Body of pancreas (tissue), 4 donors: Measurements from ENCODE around the gene PTPN7.

ENCODE experiments used
- POLR2A ChIP-seq, 3 donors: fragments of 450-650 bp; IDR thresholded peaks; one replicate each; pipeline ENCODE4 v1.6.1; 2016; ENCODE audit warnings: antibody characterized with exemption in 3 of 3, mild to moderate bottlenecking in 2 of 3
- TF ChIP-seq, protein P1 (sequence below), 7 experiments: fragments of 450-650 bp in 4 of 7; fragments of 200-600 bp in 3 of 7; sonication (generic) in 3 of 7; IDR thresholded peaks; one replicate each; pipeline ENCODE4 v1.5.1; 2016 to 2019; ENCODE audit warnings: antibody characterized with exemption in 7 of 7

DNA sequence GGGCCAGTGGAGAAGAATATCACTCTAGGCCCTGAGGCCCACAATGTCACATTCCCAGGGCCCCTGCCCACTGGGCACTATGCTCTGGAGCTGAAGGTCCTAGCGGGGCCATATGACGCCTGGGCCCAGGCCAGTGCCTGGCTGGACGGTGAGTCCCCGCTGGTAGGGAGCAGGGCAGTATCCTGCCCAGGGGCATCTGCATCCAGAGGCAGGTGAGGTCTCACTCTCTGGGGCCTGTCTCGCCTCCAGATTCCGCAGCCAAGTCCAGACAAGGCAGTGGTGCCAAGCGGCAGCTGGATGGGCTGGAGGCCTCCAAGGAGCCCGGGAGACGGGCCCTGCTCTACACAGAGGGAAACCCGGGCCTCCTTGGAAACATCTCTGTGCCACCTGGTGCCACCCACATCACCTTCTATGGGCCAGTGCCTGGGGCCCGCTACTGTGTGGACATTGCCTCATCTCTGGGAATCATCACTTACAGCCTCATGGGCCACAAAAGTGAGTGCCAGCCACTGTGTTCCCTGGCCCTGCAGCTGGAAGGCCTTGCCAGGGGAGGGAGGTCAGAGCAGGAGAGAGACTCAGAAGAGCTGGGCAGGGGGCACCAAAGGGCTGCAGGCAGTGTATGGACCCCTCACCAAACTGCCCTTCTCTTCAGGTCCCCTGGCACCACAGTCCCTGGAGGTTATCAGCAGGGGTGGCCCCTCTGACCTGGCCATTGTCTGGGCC lies 11.1 kb upstream of the PTPN7 start:
- TF ChIP-seq, protein P1, sequence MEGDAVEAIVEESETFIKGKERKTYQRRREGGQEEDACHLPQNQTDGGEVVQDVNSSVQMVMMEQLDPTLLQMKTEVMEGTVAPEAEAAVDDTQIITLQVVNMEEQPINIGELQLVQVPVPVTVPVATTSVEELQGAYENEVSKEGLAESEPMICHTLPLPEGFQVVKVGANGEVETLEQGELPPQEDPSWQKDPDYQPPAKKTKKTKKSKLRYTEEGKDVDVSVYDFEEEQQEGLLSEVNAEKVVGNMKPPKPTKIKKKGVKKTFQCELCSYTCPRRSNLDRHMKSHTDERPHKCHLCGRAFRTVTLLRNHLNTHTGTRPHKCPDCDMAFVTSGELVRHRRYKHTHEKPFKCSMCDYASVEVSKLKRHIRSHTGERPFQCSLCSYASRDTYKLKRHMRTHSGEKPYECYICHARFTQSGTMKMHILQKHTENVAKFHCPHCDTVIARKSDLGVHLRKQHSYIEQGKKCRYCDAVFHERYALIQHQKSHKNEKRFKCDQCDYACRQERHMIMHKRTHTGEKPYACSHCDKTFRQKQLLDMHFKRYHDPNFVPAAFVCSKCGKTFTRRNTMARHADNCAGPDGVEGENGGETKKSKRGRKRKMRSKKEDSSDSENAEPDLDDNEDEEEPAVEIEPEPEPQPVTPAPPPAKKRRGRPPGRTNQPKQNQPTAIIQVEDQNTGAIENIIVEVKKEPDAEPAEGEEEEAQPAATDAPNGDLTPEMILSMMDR (IDR thresholded peaks at IDR 0.05), result no peak
- no peak for TF ChIP-seq POLR2A (IDR thresholded peaks at IDR 0.05)
